ENCODE data around the gene GALNT1.

DNA sequence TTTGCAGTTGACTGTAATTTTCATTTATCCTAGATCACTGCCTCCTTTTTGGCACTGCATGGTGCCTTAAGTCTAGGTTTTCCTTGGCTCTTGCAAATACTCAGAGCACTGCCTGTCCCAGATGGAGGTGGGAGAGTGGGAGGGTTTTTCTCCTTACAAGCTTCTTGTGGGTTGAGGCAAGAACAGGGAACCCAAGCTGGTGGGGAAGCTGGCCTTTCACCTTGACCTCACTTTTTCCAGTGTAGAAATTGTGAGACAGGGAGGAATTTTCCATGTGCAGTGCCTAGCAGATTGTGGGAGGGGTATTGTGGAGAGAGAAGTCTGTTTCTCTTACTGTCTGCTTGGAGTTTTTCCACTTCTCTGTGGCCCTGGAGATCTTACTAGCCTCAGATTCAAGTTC, 21.5 kb downstream of the GALNT1 start:
- TF ChIP-seq CTCF (IDR thresholded peaks at IDR 0.05) = no peak
- TF ChIP-seq POLR2A (IDR thresholded peaks at IDR 0.05) = no peak
